RPMI7951 (cell line): ENCODE data around the gene CCDC71. TPM values are rescaled to one million over a fixed set of nuclear protein-coding genes. Genes with fewer than 3 reads are reported as not detected.

Experiments
- DNase-seq: peaks from one replicate; pipeline ENCODE4 v3.0.0-alpha.2; 2012; ENCODE audit warnings: low read depth
- total RNA-seq: library from RNA; depleted of rRNA; stranded (reverse); fragments of >200 nt; shearing (Covaris generic); gene quantifications from 2 replicates; pipeline ENCODE4 v1.2.3, GENCODE V29; 2014; rRNA removed

CCDC71 gene
- total RNA-seq, 1 experiment from 2014 or later, result 26.0 TPM

GRCh38 chr3:49131576-49131975 is 34.6 kb downstream of the CCDC71 start:
- no peak for DNase-seq

DNA sequence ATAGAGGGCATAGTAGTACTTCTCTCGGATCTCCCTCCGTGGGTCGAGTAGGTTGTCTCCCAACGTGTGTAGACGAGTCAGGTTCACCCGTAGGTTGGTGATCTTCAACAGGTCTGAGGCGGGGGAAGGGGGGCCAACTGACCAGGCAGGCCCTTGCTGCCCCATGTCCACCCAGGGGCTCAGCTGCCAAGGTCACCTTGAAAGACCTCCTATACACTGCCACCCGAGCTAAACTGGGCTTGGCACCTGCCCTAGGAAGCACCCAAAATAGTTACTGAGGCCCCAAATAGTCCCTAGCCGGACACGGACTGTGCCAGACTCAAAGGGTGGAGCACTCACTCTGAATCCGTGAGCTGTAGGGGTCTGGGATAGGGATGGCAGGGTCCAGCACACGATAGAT is 35.1 kb downstream of the CCDC71 start:
- no peak for DNase-seq

- no peak for DNase-seq
These were observed 41.0 kb downstream of the CCDC71 start for GRCh38 chr3:49124991-49125670.

- no peak for DNase-seq
These were observed 41.9 kb downstream of the CCDC71 start for GRCh38 chr3:49124203-49124602.

GRCh38 chr3:49123687-49124086 is 42.4 kb downstream of the CCDC71 start:
- no peak for DNase-seq

DNA sequence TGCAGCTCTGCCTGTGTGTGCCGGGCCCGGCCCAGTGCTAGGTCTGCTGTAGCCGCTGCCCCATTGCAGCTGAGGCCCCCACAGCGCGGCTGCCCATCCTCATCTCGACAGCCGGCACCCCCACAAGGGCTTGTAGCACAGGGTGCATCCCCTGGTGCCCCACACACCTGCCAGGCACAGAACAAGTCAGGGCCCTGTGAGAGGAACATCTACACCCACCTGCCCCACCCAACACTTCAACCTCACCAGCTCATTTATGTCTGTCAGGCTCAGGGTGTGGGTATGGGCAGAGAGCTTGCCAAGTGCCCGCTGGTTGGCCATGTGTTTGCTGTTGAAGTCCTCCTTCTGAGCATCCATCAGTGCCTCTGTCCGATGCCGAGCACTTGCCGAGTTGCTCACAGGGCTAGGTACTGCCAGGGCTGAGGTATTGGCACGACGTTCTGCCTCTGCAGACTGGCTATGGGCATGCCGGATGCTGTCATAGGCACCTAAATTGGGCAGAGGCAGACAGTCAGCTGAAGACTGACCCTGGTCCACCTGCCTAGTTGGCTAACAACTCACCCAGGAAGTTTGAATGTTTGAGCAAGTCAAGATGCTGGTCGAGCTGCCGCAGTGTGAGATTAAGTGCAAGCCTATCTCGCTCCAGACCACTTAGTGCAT is 43.1 kb downstream of the CCDC71 start:
- DNase-seq, result no peak

DNA sequence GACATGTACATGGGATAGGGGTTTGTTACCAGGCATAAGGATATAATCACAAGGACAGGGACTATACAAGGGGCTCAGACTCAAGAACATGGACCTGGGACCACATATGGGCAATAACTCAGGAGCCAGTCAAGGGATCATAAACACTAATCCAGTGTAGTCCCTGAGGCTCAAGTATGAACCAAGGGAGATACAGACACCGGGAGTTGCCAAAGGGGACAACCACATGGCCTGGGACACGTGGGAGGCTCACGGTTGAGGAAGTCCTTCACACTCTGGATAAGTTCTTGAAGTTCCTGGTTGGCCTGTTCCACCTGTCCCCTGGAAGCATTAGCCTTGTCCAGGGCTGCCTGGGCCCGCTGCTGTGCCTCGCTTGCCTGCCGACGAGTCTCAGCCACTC is 43.7 kb downstream of the CCDC71 start:
- DNase-seq, result no peak

DNA sequence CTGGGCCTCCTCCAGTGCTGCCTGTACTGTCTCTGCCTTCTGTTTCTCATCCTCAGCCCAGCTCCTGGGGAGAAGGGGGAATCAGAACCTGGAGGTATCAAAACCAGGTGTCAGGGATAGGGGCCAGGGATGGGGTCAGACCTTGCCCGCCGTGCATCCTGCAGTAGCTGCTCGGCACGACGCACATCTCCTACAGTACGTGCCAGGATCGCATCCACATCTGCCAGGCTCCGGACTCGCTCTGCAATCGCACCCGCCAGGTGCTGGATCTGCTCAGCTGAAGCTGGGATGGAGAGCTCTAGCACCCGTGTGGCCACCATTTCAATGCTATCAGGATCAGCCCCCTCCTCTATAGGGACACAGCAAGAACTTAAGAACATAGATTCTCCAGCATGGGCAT is 44.1 kb downstream of the CCDC71 start:
- no peak for DNase-seq

- no peak for DNase-seq
These were observed 44.9 kb downstream of the CCDC71 start for GRCh38 chr3:49121132-49121736.

GRCh38 chr3:49120438-49121131 is 45.5 kb downstream of the CCDC71 start, which contains the start of gene USP19:
TSS of gene USP19 (minus strand) at chr3:49120823. CDS start at chr3:49119145, 1,678 bp downstream.
- DNase-seq, result peak; percentile 93

DNA sequence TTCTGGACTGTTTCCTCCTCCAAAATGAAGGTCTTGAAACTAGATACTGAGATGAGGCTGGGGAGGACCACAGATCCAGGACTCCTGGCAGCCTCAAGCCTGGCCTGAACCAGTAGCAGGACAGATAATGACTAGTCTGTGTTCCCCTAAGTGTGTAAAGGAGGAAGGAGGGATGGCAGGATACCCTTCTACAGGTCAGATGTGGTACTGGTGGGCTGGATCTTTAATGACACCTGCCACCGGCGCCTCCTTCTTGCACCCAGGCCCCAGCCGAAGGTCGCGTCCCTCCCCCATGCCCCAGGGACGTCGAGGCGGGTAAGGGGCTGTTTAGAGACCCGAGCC is 46.1 kb downstream of the CCDC71 start:
- DNase-seq, result no peak

GRCh38 chr3:49119439-49119838 is 46.7 kb downstream of the CCDC71 start:
- peak; percentile 58 for DNase-seq

- DNase-seq, result no peak
These were observed 47.1 kb downstream of the CCDC71 start for GRCh38 chr3:49119036-49119435.

Other genes with a start within 250 kb of the CCDC71 start
- 74.0 and 81.8 TPM in 2 replicates for gene ARIH2, start 247.5 kb downstream of the CCDC71 start, total RNA-seq
- 3.3 and 4.0 TPM in 2 replicates for gene P4HTM, start 176.1 kb downstream of the CCDC71 start, total RNA-seq
- 44.7 and 49.5 TPM in 2 replicates for gene WDR6, start 158.9 kb downstream of the CCDC71 start, total RNA-seq
- gene DALRD3, start 147.8 kb downstream of the CCDC71 start, total RNA-seq, result 46.4 and 54.9 TPM in 2 replicates
- 260 and 301 TPM in 2 replicates for gene NDUFAF3, start 144.2 kb downstream of the CCDC71 start, total RNA-seq
- 305 and 426 TPM in 2 replicates for gene IMPDH2, start 136.9 kb downstream of the CCDC71 start, total RNA-seq
- gene QRICH1, start 72.3 kb downstream of the CCDC71 start, total RNA-seq, result 121 and 124 TPM in 2 replicates
- gene QARS1, start 61.6 kb downstream of the CCDC71 start, total RNA-seq, result 244 and 314 TPM in 2 replicates
- 29.1 and 42.4 TPM in 2 replicates for gene USP19, start 45.5 kb downstream of the CCDC71 start, total RNA-seq
- 209 and 244 TPM in 2 replicates for gene LAMB2, start 33.3 kb downstream of the CCDC71 start, total RNA-seq
- 28.1 and 28.7 TPM in 2 replicates for gene KLHDC8B, start 5.3 kb upstream of the CCDC71 start, total RNA-seq
- gene C3orf62, start 110.9 kb upstream of the CCDC71 start, total RNA-seq, result 0.84 and 0.88 TPM in 2 replicates
- gene USP4, start 173.7 kb upstream of the CCDC71 start, total RNA-seq, result 12.9 and 14.5 TPM in 2 replicates
- gene GPX1, start 192.0 kb upstream of the CCDC71 start, total RNA-seq, result not detected in 2 replicates
- gene RHOA, start 245.6 kb upstream of the CCDC71 start, total RNA-seq, result 627 and 650 TPM in 2 replicates
- gene TCTA, start 246.1 kb upstream of the CCDC71 start, total RNA-seq, result 22.9 and 24.3 TPM in 2 replicates